H4 (cell line): ENCODE measurements around the gene ACOT2. TPM values are rescaled to one million over a fixed set of nuclear protein-coding genes. Genes with fewer than 3 reads are reported as not detected.
"Not testable (repeated sequence)": the region's sequence is repeated elsewhere in the genome, so short reads cannot be mapped to it uniquely, and the experiment has no call there.

Experiments used
- DNase-seq: peaks from one replicate; pipeline ENCODE4 v3.0.0-alpha.2; 2015; ENCODE audit warnings: low spot score
- total RNA-seq: library from RNA; depleted of rRNA; stranded (reverse); fragments of >200 nt; shearing (Covaris generic); gene quantifications from 2 replicates; pipeline ENCODE4 v1.2.3, GENCODE V29; 2014

The ACOT2 gene
- total RNA-seq, 1 experiment from 2014 or later, result 41.0 TPM

- DNase-seq, result no peak
These were observed 795 bp upstream of the ACOT2 start for GRCh38 chr14:73567951-73568885.

GRCh38 chr14:73568886-73569184, 178 bp upstream of the ACOT2 start:
- DNase-seq, result not testable (repeated sequence)

GRCh38 chr14:73570913-73571312, 1.9 kb downstream of the ACOT2 start:
- DNase-seq, result peak; percentile 44

- DNase-seq, result not testable (repeated sequence)
These were observed 4.0 kb downstream of the ACOT2 start for GRCh38 chr14:73573034-73573433.

GRCh38 chr14:73573740-73574139, 4.7 kb downstream of the ACOT2 start:
- not testable (repeated sequence) for DNase-seq

- not testable (repeated sequence) for DNase-seq
These were observed 5.2 kb downstream of the ACOT2 start for GRCh38 chr14:73574251-73574650.

GRCh38 chr14:73576391-73576790, 7.4 kb downstream of the ACOT2 start:
- no peak for DNase-seq

- not testable (repeated sequence) for DNase-seq
These were observed 8.2 kb downstream of the ACOT2 start for GRCh38 chr14:73577214-73577613.

GRCh38 chr14:73582102-73582979, 13.3 kb downstream of the ACOT2 start:
- DNase-seq, result not testable (repeated sequence)

- no peak for DNase-seq
These were observed 19.7 kb downstream of the ACOT2 start for GRCh38 chr14:73588695-73589094.

- no peak for DNase-seq
These were observed 20.1 kb downstream of the ACOT2 start for GRCh38 chr14:73589116-73589515.

GRCh38 chr14:73590673-73591004, 21.6 kb downstream of the ACOT2 start:
- DNase-seq, result not testable (repeated sequence)

- DNase-seq, result no peak
These were observed 22.9 kb downstream of the ACOT2 start, which contains the start of gene ACOT4 for GRCh38 chr14:73591690-73592449. TSS of gene ACOT4 (plus strand) at chr14:73591873. CDS start at chr14:73591960, 87 bp downstream.

- DNase-seq, result no peak
These were observed 25.5 kb downstream of the ACOT2 start for GRCh38 chr14:73594491-73594890.

- no peak for DNase-seq
These were observed 30.5 kb downstream of the ACOT2 start for GRCh38 chr14:73599499-73599898.

- DNase-seq, result no peak
These were observed 34.0 kb downstream of the ACOT2 start for GRCh38 chr14:73602994-73603393.

- no peak for DNase-seq
These were observed 37.3 kb downstream of the ACOT2 start for GRCh38 chr14:73606271-73606670.

- no peak for DNase-seq
These were observed 38.2 kb downstream of the ACOT2 start for GRCh38 chr14:73607241-73607640.

- peak; percentile 39 for DNase-seq
These were observed 41.7 kb downstream of the ACOT2 start for GRCh38 chr14:73610687-73611086.

GRCh38 chr14:73612339-73613045, 43.5 kb downstream of the ACOT2 start, which contains the start of gene ACOT6:
TSS of gene ACOT6 (plus strand) at chr14:73612517. CDS start at chr14:73612572, 55 bp downstream.
- peak; percentile 23 for DNase-seq

- no peak for DNase-seq
These were observed 44.0 kb downstream of the ACOT2 start for GRCh38 chr14:73613046-73613383.
